Peyer's patch (tissue), 4 donors: ENCODE measurements around the gene DOCK8.

Experiments used
- POLR2A ChIP-seq, 2 donors: fragments of 450-650 bp; IDR thresholded peaks; one replicate each; pipeline ENCODE4 v1.5.1; 2017; ENCODE audit warnings: antibody characterized with exemption in 2 of 2, mild to moderate bottlenecking in 2 of 2, moderate library complexity in 2 of 2
- TF ChIP-seq, protein P1 (sequence below), 6 experiments: fragments of 450-650 bp in 4 of 6; fragments of 200-600 bp in 2 of 6; sonication (generic) in 1 of 6; IDR thresholded peaks; one replicate each; pipeline ENCODE4 v1.5.1; 2017 to 2019; ENCODE audit warnings: antibody characterized with exemption in 6 of 6, mild to moderate bottlenecking in 3 of 6, moderate library complexity in 1 of 6

DNA sequence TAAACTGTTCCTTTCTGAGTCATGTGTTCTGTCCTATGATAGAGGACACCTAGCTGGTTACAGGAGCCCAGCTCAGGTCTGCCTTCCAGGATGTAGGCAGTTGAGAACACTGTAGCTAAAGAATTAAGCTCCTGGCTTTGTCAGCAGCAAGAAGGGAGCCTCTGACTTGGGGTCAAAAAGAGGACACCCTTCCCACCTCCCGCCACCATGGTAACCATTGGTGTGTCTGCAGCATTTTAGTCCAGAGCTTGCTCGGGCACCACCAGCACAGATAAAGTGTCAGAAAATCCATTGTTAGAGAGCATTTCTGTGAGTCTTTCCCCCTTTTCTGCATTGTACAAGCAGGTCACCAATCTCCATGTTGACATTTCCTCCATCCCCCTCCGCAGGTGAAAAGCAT is 181.7 kb downstream of the DOCK8 start:
- TF ChIP-seq POLR2A (IDR thresholded peaks at IDR 0.05): no peak
- TF ChIP-seq, protein P1, sequence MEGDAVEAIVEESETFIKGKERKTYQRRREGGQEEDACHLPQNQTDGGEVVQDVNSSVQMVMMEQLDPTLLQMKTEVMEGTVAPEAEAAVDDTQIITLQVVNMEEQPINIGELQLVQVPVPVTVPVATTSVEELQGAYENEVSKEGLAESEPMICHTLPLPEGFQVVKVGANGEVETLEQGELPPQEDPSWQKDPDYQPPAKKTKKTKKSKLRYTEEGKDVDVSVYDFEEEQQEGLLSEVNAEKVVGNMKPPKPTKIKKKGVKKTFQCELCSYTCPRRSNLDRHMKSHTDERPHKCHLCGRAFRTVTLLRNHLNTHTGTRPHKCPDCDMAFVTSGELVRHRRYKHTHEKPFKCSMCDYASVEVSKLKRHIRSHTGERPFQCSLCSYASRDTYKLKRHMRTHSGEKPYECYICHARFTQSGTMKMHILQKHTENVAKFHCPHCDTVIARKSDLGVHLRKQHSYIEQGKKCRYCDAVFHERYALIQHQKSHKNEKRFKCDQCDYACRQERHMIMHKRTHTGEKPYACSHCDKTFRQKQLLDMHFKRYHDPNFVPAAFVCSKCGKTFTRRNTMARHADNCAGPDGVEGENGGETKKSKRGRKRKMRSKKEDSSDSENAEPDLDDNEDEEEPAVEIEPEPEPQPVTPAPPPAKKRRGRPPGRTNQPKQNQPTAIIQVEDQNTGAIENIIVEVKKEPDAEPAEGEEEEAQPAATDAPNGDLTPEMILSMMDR (IDR thresholded peaks at IDR 0.05): no peak
